Measurements from ENCODE around the gene AHCYL2.
A peak's percentile ranks its signal among the peaks of the same experiment; 100 is the strongest.

Gene AHCYL2

GRCh38 chr7:129370812-129371211 lies 146.0 kb downstream of the AHCYL2 start:
- H3K9me3 Mint-ChIP-seq = no peaks in the 10 kb centered on the region
- H3K4me1 Mint-ChIP-seq = peaks cover 35% of the 10 kb centered on the region
- peaks cover 2% of the 10 kb centered on the region for H3K27me3 Mint-ChIP-seq (ENCODE audit: low read depth, poor library complexity)
- no peaks in the 10 kb centered on the region for H3K36me3 Mint-ChIP-seq (ENCODE audit: low read depth)
- no peak overlapping the region for H3K4me3 Mint-ChIP-seq
- no peak overlapping the region for H3K27ac Mint-ChIP-seq
- TF ChIP-seq CTCF (IDR thresholded peaks at IDR 0.05) = no peak
- no peak for DNase-seq

- Mint-ChIP-seq H3K4me1 (peaks cover 35% of the 10 kb centered on the region), H3K27ac (no peak overlapping the region), H3K27me3 (ENCODE audit: low read depth, poor library complexity) (peaks cover 2% of the 10 kb centered on the region), H3K9me3 (no peaks in the 10 kb centered on the region), H3K36me3 (ENCODE audit: low read depth) (no peaks in the 10 kb centered on the region), H3K4me3 (no peak overlapping the region)
- no peak for DNase-seq
- TF ChIP-seq CTCF (IDR thresholded peaks at IDR 0.05) = no peak
These were observed 146.7 kb downstream of the AHCYL2 start for GRCh38 chr7:129371487-129371886.

- H3K9me3 Mint-ChIP-seq = no peaks in the 10 kb centered on the region
- no peak for TF ChIP-seq CTCF (IDR thresholded peaks at IDR 0.05)
- H3K36me3 Mint-ChIP-seq (ENCODE audit: low read depth) = no peaks in the 10 kb centered on the region
- no peak for DNase-seq
- peaks cover 16% of the 10 kb centered on the region for H3K4me1 Mint-ChIP-seq
- no peak overlapping the region for H3K27ac Mint-ChIP-seq
- no peaks in the 10 kb centered on the region for H3K27me3 Mint-ChIP-seq (ENCODE audit: low read depth, poor library complexity)
- no peak overlapping the region for H3K4me3 Mint-ChIP-seq
These were observed 149.0 kb downstream of the AHCYL2 start for GRCh38 chr7:129373651-129374428.

GRCh38 chr7:129375141-129375938 lies 150.5 kb downstream of the AHCYL2 start:
- no peaks in the 10 kb centered on the region for H3K36me3 Mint-ChIP-seq (ENCODE audit: low read depth)
- no peak for TF ChIP-seq CTCF (IDR thresholded peaks at IDR 0.05)
- H3K4me1 Mint-ChIP-seq = peaks cover 13% of the 10 kb centered on the region
- no peak overlapping the region for H3K27ac Mint-ChIP-seq
- H3K9me3 Mint-ChIP-seq = no peaks in the 10 kb centered on the region
- H3K27me3 Mint-ChIP-seq (ENCODE audit: low read depth, poor library complexity) = no peaks in the 10 kb centered on the region
- no peak for DNase-seq
- H3K4me3 Mint-ChIP-seq = no peak overlapping the region

- peak; percentile 39 for DNase-seq
- Mint-ChIP-seq H3K36me3 (ENCODE audit: low read depth) (no peaks in the 10 kb centered on the region), H3K27ac (peak overlapping the region; percentile 49), H3K27me3 (ENCODE audit: low read depth, poor library complexity) (no peaks in the 10 kb centered on the region), H3K4me3 (no peak overlapping the region), H3K9me3 (no peaks in the 10 kb centered on the region), H3K4me1 (peaks cover 6% of the 10 kb centered on the region)
- peak; percentile 55 for TF ChIP-seq CTCF (IDR thresholded peaks at IDR 0.05)
These were observed 151.4 kb downstream of the AHCYL2 start for GRCh38 chr7:129376076-129376777.

Measured in nephron progenitor cell (in vitro differentiated cells).